ENCODE data around the gene SUPV3L1.
"Not testable (repeated sequence)": the region's sequence is repeated elsewhere in the genome, so short reads cannot be mapped to it uniquely, and the experiment has no call there.

Gene SUPV3L1

GRCh38 chr10:69145864-69146263, 34.2 kb upstream of the SUPV3L1 start:
- no peak for TF ChIP-seq CTCF (IDR thresholded peaks at IDR 0.05; ENCODE audit: low read depth, low read length, missing control alignments)
- no peak for DNase-seq (ENCODE audit: extremely low read depth, low read depth)
- no peak overlapping the region for H3K4me3 ChIP-seq (replicated peaks; ENCODE audit: low read depth, low read length)

GRCh38 chr10:69146759-69147158, 33.3 kb upstream of the SUPV3L1 start:
- TF ChIP-seq CTCF (IDR thresholded peaks at IDR 0.05; ENCODE audit: low read depth, low read length, missing control alignments), result no peak
- no peak for DNase-seq (ENCODE audit: extremely low read depth, low read depth)
- no peak overlapping the region for H3K4me3 ChIP-seq (replicated peaks; ENCODE audit: low read depth, low read length)

- DNase-seq (ENCODE audit: extremely low read depth, low read depth), result no peak
- H3K4me3 ChIP-seq (replicated peaks; ENCODE audit: low read depth, low read length), result no peak overlapping the region
- TF ChIP-seq CTCF (IDR thresholded peaks at IDR 0.05; ENCODE audit: low read depth, low read length, missing control alignments), result no peak
Observed at GRCh38 chr10:69151984-69152383, 28.1 kb upstream of the SUPV3L1 start.

GRCh38 chr10:69153227-69153626, 26.8 kb upstream of the SUPV3L1 start:
- TF ChIP-seq CTCF (IDR thresholded peaks at IDR 0.05; ENCODE audit: low read depth, low read length, missing control alignments), result no peak
- no peak overlapping the region for H3K4me3 ChIP-seq (replicated peaks; ENCODE audit: low read depth, low read length)
- DNase-seq (ENCODE audit: extremely low read depth, low read depth), result no peak

- no peak overlapping the region for H3K4me3 ChIP-seq (replicated peaks; ENCODE audit: low read depth, low read length)
- no peak for TF ChIP-seq CTCF (IDR thresholded peaks at IDR 0.05; ENCODE audit: low read depth, low read length, missing control alignments)
- no peak for DNase-seq (ENCODE audit: extremely low read depth, low read depth)
Observed at GRCh38 chr10:69160809-69161241, 19.2 kb upstream of the SUPV3L1 start.

- TF ChIP-seq CTCF (IDR thresholded peaks at IDR 0.05; ENCODE audit: low read depth, low read length, missing control alignments), result no peak
Observed at GRCh38 chr10:69168493-69168892, 11.5 kb upstream of the SUPV3L1 start.

GRCh38 chr10:69172241-69172982, 7.6 kb upstream of the SUPV3L1 start:
- no peak for DNase-seq (ENCODE audit: extremely low read depth, low read depth)
- no peak for TF ChIP-seq CTCF (IDR thresholded peaks at IDR 0.05; ENCODE audit: low read depth, low read length, missing control alignments)

More at GRCh38 chr10:69168493-69168892, 11.5 kb upstream of the SUPV3L1 start:
- DNase-seq (ENCODE audit: extremely low read depth, low read depth), result no peak
- H3K4me3 ChIP-seq (replicated peaks; ENCODE audit: low read depth, low read length), result no peak overlapping the region

GRCh38 chr10:69175326-69175725, 4.7 kb upstream of the SUPV3L1 start:
- H3K4me3 ChIP-seq (replicated peaks; ENCODE audit: low read depth, low read length); DNase-seq (ENCODE audit: extremely low read depth, low read depth): not testable (repeated sequence)

More at GRCh38 chr10:69172241-69172982, 7.6 kb upstream of the SUPV3L1 start:
- H3K4me3 ChIP-seq (replicated peaks; ENCODE audit: low read depth, low read length), result no peak overlapping the region
